SIG-M5 treated with dmso at 0.1 percent for 504 hours (cell line): ENCODE results near the gene TMEM14A.
A peak's percentile ranks its signal among the peaks of the same experiment; 100 is the strongest.
"Not testable (repeated sequence)": the region's sequence is repeated elsewhere in the genome, so short reads cannot be mapped to it uniquely, and the experiment has no call there.

Experiments
- DNase-seq: peaks from one replicate; lab custom pipeline; 2025; ENCODE audit not compliant: unreplicated experiment; lab: John Stamatoyannopoulos, UW

Gene TMEM14A

GRCh38 chr6:52694404-52694803 lies 23.5 kb downstream of the TMEM14A start:
- no peak for DNase-seq

- no peak for DNase-seq
Observed at GRCh38 chr6:52696418-52696817, 25.5 kb downstream of the TMEM14A start.

GRCh38 chr6:52697903-52698302 lies 27.0 kb downstream of the TMEM14A start:
- DNase-seq: peak; percentile 11

- peak; percentile 14 for DNase-seq
Observed at GRCh38 chr6:52704060-52704459, 33.1 kb downstream of the TMEM14A start.

- not testable (repeated sequence) for DNase-seq
Observed at GRCh38 chr6:52704781-52705502, 34.0 kb downstream of the TMEM14A start.

- no peak for DNase-seq
Observed at GRCh38 chr6:52706001-52706400, 35.1 kb downstream of the TMEM14A start.

- no peak for DNase-seq
Observed at GRCh38 chr6:52707963-52708680, 37.2 kb downstream of the TMEM14A start.

- DNase-seq: no peak
Observed at GRCh38 chr6:52712136-52712535, 41.2 kb downstream of the TMEM14A start.

GRCh38 chr6:52714761-52715160 lies 43.8 kb downstream of the TMEM14A start:
- not testable (repeated sequence) for DNase-seq

- no peak for DNase-seq
Observed at GRCh38 chr6:52718550-52718949, 47.6 kb downstream of the TMEM14A start.

- no peak for DNase-seq
Observed at GRCh38 chr6:52720321-52720720, 49.4 kb downstream of the TMEM14A start.

GRCh38 chr6:52724042-52724405 lies 53.1 kb downstream of the TMEM14A start:
- no peak for DNase-seq

GRCh38 chr6:52724406-52725121 lies 53.7 kb downstream of the TMEM14A start:
- peak; percentile 77 for DNase-seq

GRCh38 chr6:52725143-52725534 lies 54.2 kb downstream of the TMEM14A start:
- no peak for DNase-seq

- peak; percentile 10 for DNase-seq
Observed at GRCh38 chr6:52725535-52726192, 54.8 kb downstream of the TMEM14A start.

GRCh38 chr6:52726193-52726542 lies 55.3 kb downstream of the TMEM14A start:
- DNase-seq: no peak

- DNase-seq: no peak
Observed at GRCh38 chr6:52726741-52727535, 56.0 kb downstream of the TMEM14A start.

GRCh38 chr6:52727908-52728307 lies 57.0 kb downstream of the TMEM14A start:
- DNase-seq: no peak

GRCh38 chr6:52728394-52728793 lies 57.5 kb downstream of the TMEM14A start:
- DNase-seq: no peak

- no peak for DNase-seq
Observed at GRCh38 chr6:52729576-52729975, 58.7 kb downstream of the TMEM14A start.

GRCh38 chr6:52731719-52732118 lies 60.8 kb downstream of the TMEM14A start:
- DNase-seq: no peak
